Neural cell (in vitro differentiated cells): ENCODE data around the gene DENND5B. TPM values are rescaled to one million over a fixed set of nuclear protein-coding genes. Genes with fewer than 3 reads are reported as not detected.

Source experiments
- H2AFZ ChIP-seq: fragments of 200-600, 300-800 bp; sonication (generic), shearing (Covaris generic); 2 replicates; pipeline ENCODE4 v1.6.0; 2014; ENCODE audit warnings: low read depth, mild to moderate bottlenecking, antibody characterized with exemption, low read length, moderate library complexity
- H3F3A ChIP-seq: fragments of 200-600 bp; shearing (Covaris generic); 2 replicates; pipeline ENCODE4 v1.6.1; 2016; ENCODE audit warnings: mild to moderate bottlenecking, moderate library complexity, mixed read lengths, antibody characterized with exemption, low read length; ENCODE audit not compliant: insufficient read depth, poor library complexity, severe bottlenecking
- H3K27ac ChIP-seq: fragments of 200-600, 300-800 bp; sonication (generic), shearing (Covaris generic); 2 replicates; pipeline ENCODE4 v1.5.1; 2014; ENCODE audit warnings: mild to moderate bottlenecking, low read length, moderate library complexity
- H3K27me3 ChIP-seq: fragments of 300-800, 200-600 bp; sonication (generic), shearing (Covaris generic); 2 replicates; pipeline ENCODE4 v1.6.0; 2014; ENCODE audit warnings: mild to moderate bottlenecking, low read depth, low read length, moderate library complexity; ENCODE audit not compliant: insufficient read depth
- H3K36me3 ChIP-seq: fragments of 300-800, 200-600 bp; sonication (generic), shearing (Covaris generic); 2 replicates; pipeline ENCODE4 v1.5.1; 2014; ENCODE audit warnings: mild to moderate bottlenecking, antibody characterized with exemption, low read length, moderate library complexity; ENCODE audit not compliant: insufficient read depth
- H3K4me2 ChIP-seq: fragments of 300-800, 200-600 bp; sonication (generic), shearing (Covaris generic); 2 replicates; pipeline ENCODE4 v1.6.0; 2014; ENCODE audit warnings: mild to moderate bottlenecking, low read length
- H3K4me3 ChIP-seq: fragments of 300-800, 200-600 bp; sonication (generic), shearing (Covaris generic); 2 replicates; pipeline ENCODE4 v1.5.1; 2014; ENCODE audit warnings: mild to moderate bottlenecking, low read length, moderate library complexity
- H3K79me2 ChIP-seq: fragments of 200-600 bp; shearing (Covaris generic); replicated peaks from 2 replicates; pipeline ENCODE4 v1.6.0; 2014; ENCODE audit warnings: mild to moderate bottlenecking, low read length, moderate library complexity; ENCODE audit not compliant: insufficient read depth
- H3K9ac ChIP-seq: fragments of 300-800, 200-600 bp; sonication (generic), shearing (Covaris generic); 2 replicates; pipeline ENCODE4 v1.6.1; 2016; ENCODE audit warnings: mild to moderate bottlenecking, low read length, mixed read lengths
- H3K9me2 ChIP-seq: fragments of 200-600 bp; shearing (Covaris generic); 2 replicates; pipeline ENCODE4 v1.6.1; 2016; ENCODE audit warnings: mild to moderate bottlenecking, low read length, mixed read lengths; ENCODE audit not compliant: insufficient read depth
- H3K9me3 ChIP-seq: fragments of 200-600, 300-800 bp; sonication (generic), shearing (Covaris generic); 2 replicates; pipeline ENCODE4 v1.6.1; 2016; ENCODE audit warnings: mild to moderate bottlenecking, mixed run types, low read length, moderate library complexity, mixed read lengths
- H4K20me1 ChIP-seq: fragments of 200-600 bp; shearing (Covaris generic); 2 replicates; pipeline ENCODE4 v1.6.1; 2016; ENCODE audit warnings: mild to moderate bottlenecking, mixed run types; ENCODE audit not compliant: insufficient read depth
- CTCF ChIP-seq: fragments of 450-650 bp; IDR thresholded peaks from 2 replicates; pipeline ENCODE4 v1.5.1; 2014; ENCODE audit warnings: antibody characterized with exemption, mild to moderate bottlenecking, moderate library complexity; ENCODE audit not compliant: poor library complexity, severe bottlenecking
- EP300 ChIP-seq: fragments of 450-650 bp; conservative IDR thresholded peaks from 2 replicates; pipeline ENCODE4 v1.6.1; 2014; ENCODE audit warnings: antibody characterized with exemption, mild to moderate bottlenecking, moderate library complexity; ENCODE audit not compliant: poor library complexity, severe bottlenecking
- EZH2 ChIP-seq: fragments of 200-600, 300-800 bp; shearing (Covaris generic), sonication (generic); IDR thresholded peaks from 2 replicates; pipeline ENCODE4 v1.6.1; 2014; ENCODE audit warnings: antibody characterized with exemption, low read length, borderline replicate concordance, mild to moderate bottlenecking; ENCODE audit not compliant: insufficient read depth, poor library complexity, severe bottlenecking
- MXI1 ChIP-seq: fragments of 450-650 bp; conservative IDR thresholded peaks from 2 replicates; pipeline ENCODE4 v1.6.1; 2014; ENCODE audit warnings: antibody characterized with exemption, mild to moderate bottlenecking; ENCODE audit not compliant: poor library complexity, severe bottlenecking
- POLR2AphosphoS5 ChIP-seq: IDR thresholded peaks from 2 replicates; pipeline ENCODE4 v1.6.1; 2012
- RAD21 ChIP-seq: fragments of 450-650 bp; conservative IDR thresholded peaks from 2 replicates; pipeline ENCODE4 v1.6.1; 2014; ENCODE audit warnings: antibody characterized with exemption, mild to moderate bottlenecking, moderate library complexity
- REST ChIP-seq: IDR thresholded peaks from 2 replicates; pipeline ENCODE4 v1.6.1; 2012; ENCODE audit warnings: borderline replicate concordance
- SMC3 ChIP-seq: fragments of 450-650 bp; conservative IDR thresholded peaks from 2 replicates; pipeline ENCODE4 v1.6.1; 2014; ENCODE audit warnings: antibody characterized with exemption, mild to moderate bottlenecking, moderate library complexity; ENCODE audit not compliant: poor library complexity
- TAF1 ChIP-seq: IDR thresholded peaks from 2 replicates; pipeline ENCODE4 v1.6.1; 2012; ENCODE audit warnings: low read depth
- polyA plus RNA-seq: library from polyadenylated mRNA; depleted of rRNA; stranded (reverse); fragments of >200 nt; gene quantifications from 2 replicates; pipeline ENCODE4 v1.2.3, GENCODE V29; 2014

Gene DENND5B
- polyA plus RNA-seq, 1 donor from 2014 or later = 23.8 TPM

- Histone ChIP-seq H3K9ac (no peak overlapping the region), H3K4me2 (no peak overlapping the region), H3K36me3 (no peaks in the 10 kb centered on the region), H3K27ac (no peak overlapping the region), H4K20me1 (no peaks in the 10 kb centered on the region), H3K27me3 (no peaks in the 10 kb centered on the region), H3K79me2 (no peaks in the 10 kb centered on the region), H3K9me2 (no peaks in the 10 kb centered on the region), H3F3A (no peaks in the 10 kb centered on the region), H2AFZ (no peak overlapping the region), H3K9me3 (no peaks in the 10 kb centered on the region), H3K4me3 (no peak overlapping the region)
- TF ChIP-seq RAD21 (no peak), CTCF (no peak), POLR2AphosphoS5 (no peak), MXI1 (no peak), TAF1 (no peak), REST (no peak), EP300 (no peak)
Measured at GRCh38 chr12:31465002-31465401, 125.9 kb downstream of the DENND5B start.

- no peaks in the 10 kb centered on the region for H4K20me1 ChIP-seq
- no peaks in the 10 kb centered on the region for H3K9me2 ChIP-seq
- H3K4me3 ChIP-seq = no peak overlapping the region
- TF ChIP-seq CTCF = no peak
- TF ChIP-seq TAF1 = no peak
- TF ChIP-seq REST = no peak
- TF ChIP-seq EP300 = no peak
- no peak for TF ChIP-seq EZH2
- no peak for TF ChIP-seq MXI1
- no peak for TF ChIP-seq RAD21
- no peak for TF ChIP-seq POLR2AphosphoS5
- no peak for TF ChIP-seq SMC3
- no peak overlapping the region for H3K9ac ChIP-seq
- H3K27me3 ChIP-seq = no peaks in the 10 kb centered on the region
- H3K79me2 ChIP-seq = no peaks in the 10 kb centered on the region
- no peak overlapping the region for H3K4me2 ChIP-seq
- H3K27ac ChIP-seq = no peak overlapping the region
- no peak overlapping the region for H2AFZ ChIP-seq
- H3K36me3 ChIP-seq = no peaks in the 10 kb centered on the region
- H3F3A ChIP-seq = no peaks in the 10 kb centered on the region
- H3K9me3 ChIP-seq = no peaks in the 10 kb centered on the region
Measured at GRCh38 chr12:31460024-31460423, 130.9 kb downstream of the DENND5B start.
